GM23338 (cell line): ENCODE measurements around the gene CFAP53. TPM values are rescaled to one million over a fixed set of nuclear protein-coding genes. Genes with fewer than 3 reads are reported as not detected.

Experiments used
- ATAC-seq: fragments of 200-7000 bp; cut with Tn5 transposase; 3 replicates; pipeline ENCODE4 v1.9.1; 2020
- DNase-seq: peaks from one replicate; pipeline ENCODE4 v3.0.0-alpha.2; 2015; ENCODE audit warnings: low spot score
- H2AFZ ChIP-seq: fragments of 200-600 bp; sonication (generic); 2 replicates; pipeline ENCODE4 v1.8.0; 2016; ENCODE audit warnings: antibody characterized with exemption, mild to moderate bottlenecking, moderate library complexity
- H3F3A ChIP-seq: fragments of 200-600 bp; sonication (generic); replicated peaks from 2 replicates; pipeline ENCODE4 v1.8.0; 2017; ENCODE audit warnings: antibody characterized with exemption, mixed run types, low read depth
- H3K27ac ChIP-seq: fragments of 200-600 bp; sonication (generic); 2 replicates; pipeline ENCODE4 v1.6.1; 2016; ENCODE audit warnings: low read depth
- H3K27me3 ChIP-seq: fragments of 200-600 bp; sonication (generic); 2 replicates; pipeline ENCODE4 v1.8.0; 2016; ENCODE audit warnings: mild to moderate bottlenecking, mixed run types, moderate library complexity; ENCODE audit not compliant: insufficient read depth
- H3K36me3 ChIP-seq: fragments of 200-600 bp; sonication (generic); 2 replicates; pipeline ENCODE4 v1.8.0; 2016; ENCODE audit warnings: mild to moderate bottlenecking; ENCODE audit not compliant: insufficient read depth
- H3K4me1 ChIP-seq: fragments of 200-600 bp; sonication (generic); 2 replicates; pipeline ENCODE4 v1.8.0; 2016; ENCODE audit warnings: mild to moderate bottlenecking, moderate library complexity; ENCODE audit not compliant: insufficient read depth
- H3K4me2 ChIP-seq: fragments of 200-600 bp; sonication (generic); 2 replicates; pipeline ENCODE4 v1.7.1; 2017; ENCODE audit warnings: mixed run types
- H3K4me3 ChIP-seq: fragments of 200-600 bp; sonication (generic); 2 replicates; pipeline ENCODE4 v1.6.1; 2016; ENCODE audit warnings: mixed run types
- H3K79me2 ChIP-seq: fragments of 200-600 bp; sonication (generic); replicated peaks from 2 replicates; pipeline ENCODE4 v1.8.0; 2017; ENCODE audit warnings: mild to moderate bottlenecking; ENCODE audit not compliant: insufficient read depth
- H3K9me2 ChIP-seq: fragments of 200-600 bp; sonication (generic); 2 replicates; pipeline ENCODE4 v1.8.0; 2017; ENCODE audit not compliant: insufficient read depth
- H4K20me1 ChIP-seq: fragments of 200-600 bp; sonication (generic); replicated peaks from 2 replicates; pipeline ENCODE4 v1.8.0; 2017; ENCODE audit warnings: mild to moderate bottlenecking; ENCODE audit not compliant: insufficient read depth
- H3K27ac Mint-ChIP-seq: 2 replicates; pipeline ENCODE4 v1.8.0; 2020; ENCODE audit warnings: inconsistent platforms, mild to moderate bottlenecking, moderate library complexity, mixed read lengths
- H3K27me3 Mint-ChIP-seq: 3 replicates; pipeline ENCODE4 v1.8.0; 2022; ENCODE audit warnings: low read depth, mild to moderate bottlenecking, moderate library complexity, mixed read lengths, inconsistent platforms; ENCODE audit not compliant: insufficient read depth, poor library complexity
- H3K36me3 Mint-ChIP-seq: 3 replicates; pipeline ENCODE4 v1.8.0; 2021; ENCODE audit warnings: low read depth, mild to moderate bottlenecking, inconsistent platforms, moderate library complexity, mixed read lengths
- H3K4me1 Mint-ChIP-seq: 3 replicates; pipeline ENCODE4 v1.8.0; 2020; ENCODE audit warnings: mild to moderate bottlenecking, inconsistent platforms, mixed read lengths
- H3K4me3 Mint-ChIP-seq: 3 replicates; pipeline ENCODE4 v1.8.0; 2021; ENCODE audit warnings: moderate library complexity, mild to moderate bottlenecking, inconsistent platforms, mixed read lengths
- H3K9me3 Mint-ChIP-seq: 3 replicates; pipeline ENCODE4 v1.8.0; 2020; ENCODE audit warnings: moderate library complexity, mild to moderate bottlenecking, inconsistent platforms, mixed read lengths
- CREB1 ChIP-seq: fragments of 250-450 bp; sonication (Bioruptor Pico); IDR thresholded peaks from 2 replicates; pipeline ENCODE4 v1.5.0; 2020; ENCODE audit warnings: low read depth, mild to moderate bottlenecking, moderate library complexity
- EZH2 ChIP-seq: fragments of 200-600 bp; sonication (generic); IDR thresholded peaks from one replicate; pipeline ENCODE4 v1.8.0; 2017; ENCODE audit warnings: antibody characterized with exemption, mild to moderate bottlenecking, low read depth; ENCODE audit not compliant: unreplicated experiment
- EZH2phosphoT487 ChIP-seq: fragments of 200-600 bp; sonication (generic); IDR thresholded peaks from one replicate; pipeline ENCODE4 v1.8.1; 2018; ENCODE audit warnings: antibody characterized with exemption; ENCODE audit not compliant: unreplicated experiment
- JUNB ChIP-seq: IDR thresholded peaks from one replicate; pipeline ENCODE4 v1.6.1; 2016; ENCODE audit warnings: antibody characterized with exemption; ENCODE audit not compliant: unreplicated experiment
- NANOG ChIP-seq: IDR thresholded peaks from 2 replicates; pipeline ENCODE4 v1.6.1; 2016; ENCODE audit warnings: antibody characterized with exemption, borderline replicate concordance
- POLR2AphosphoS5 ChIP-seq: IDR thresholded peaks from 2 replicates; pipeline ENCODE4 v1.6.1; 2016; ENCODE audit warnings: antibody characterized with exemption, low read depth
- STAT1 ChIP-seq: IDR thresholded peaks from one replicate; pipeline ENCODE4 v1.6.1; 2016; ENCODE audit warnings: antibody characterized with exemption; ENCODE audit not compliant: unreplicated experiment
- ZNF114 ChIP-seq: fragments of 250-450 bp; sonication (Bioruptor Pico); IDR thresholded peaks from 2 replicates; pipeline ENCODE4 v1.5.0; 2020; ENCODE audit warnings: mild to moderate bottlenecking, moderate library complexity
- ZNF331 ChIP-seq: fragments of 250-450 bp; sonication (Bioruptor Pico); IDR thresholded peaks from 2 replicates; pipeline ENCODE4 v1.5.0; 2020; ENCODE audit warnings: low read depth, mild to moderate bottlenecking, moderate library complexity
- polyA plus RNA-seq: library from polyadenylated mRNA; unstranded; fragments of >200 nt; fragmentation: Nextera tagmentation; extraction: Ambion mirVana; gene quantifications from 2 replicates; pipeline ENCODE4 v1.2.1, GENCODE V29; 2016
- total RNA-seq: library from RNA; depleted of rRNA; stranded (reverse); fragments of >200 nt; shearing (Covaris generic); gene quantifications from 2 replicates; pipeline ENCODE4 v1.2.3, GENCODE V29; 2014
- TF ChIP-seq, protein P1 (sequence below): fragments of 250-450 bp; sonication (Bioruptor Pico); IDR thresholded peaks from 2 replicates; pipeline ENCODE4 v1.5.0; 2020; ENCODE audit warnings: mild to moderate bottlenecking, moderate library complexity
- TF ChIP-seq, protein P2 (sequence below): IDR thresholded peaks from one replicate; pipeline ENCODE4 v1.6.1; 2018; ENCODE audit warnings: antibody characterized with exemption; ENCODE audit not compliant: unreplicated experiment
- TF ChIP-seq, protein P3 (sequence below), 2 experiments: fragments of 200-600 bp in 1 of 2; sonication (generic) in 1 of 2; conservative IDR thresholded peaks; 2 replicates each; pipeline versions ENCODE4 v1.5.1 to v1.6.1; 2016 to 2017; ENCODE audit warnings: antibody characterized with exemption in 2 of 2, low read depth in 2 of 2, mild to moderate bottlenecking in 2 of 2, moderate library complexity in 1 of 2
- TF ChIP-seq, protein P4 (sequence below): IDR thresholded peaks from 2 replicates; pipeline ENCODE4 v1.6.1; 2016; ENCODE audit warnings: antibody characterized with exemption

The CFAP53 gene
- total and polyA plus RNA-seq, 2 experiments from 2014 or later = 0.71 TPM; not detected in 1

DNA sequence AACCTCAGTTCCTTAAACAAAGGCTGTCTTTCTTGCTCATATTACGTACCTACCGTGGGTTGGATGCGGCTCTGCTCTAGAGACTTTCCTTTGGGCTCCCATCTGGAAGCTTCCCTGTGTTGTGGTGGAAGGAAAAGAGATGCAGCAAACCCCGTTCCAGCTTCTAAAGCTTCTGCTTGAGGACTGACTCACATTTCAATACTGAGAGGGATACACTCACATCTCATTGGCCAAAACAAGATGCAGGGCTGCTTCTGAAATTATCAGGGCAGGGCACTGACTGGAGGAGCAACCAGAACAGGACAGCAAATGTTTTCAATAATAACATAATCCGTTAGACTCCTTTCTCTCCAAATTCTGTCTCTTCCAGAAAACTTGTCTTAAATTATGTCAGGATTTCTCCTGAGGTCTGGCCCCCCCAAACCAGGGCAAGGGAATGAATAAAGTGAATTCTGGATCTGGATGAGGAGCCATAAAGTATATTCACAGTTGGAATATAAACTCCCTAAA, 66.9 kb downstream of the CFAP53 start:
- Mint-ChIP-seq H3K9me3 (peaks cover 4% of the 10 kb centered on the region; the same call in 1 of the 3 replicates), H3K4me3 (no peak overlapping the region), H3K27ac (no peak overlapping the region), H3K27me3 (peaks cover 19% of the 10 kb centered on the region), H3K4me1 (peaks cover 19% of the 10 kb centered on the region), H3K36me3 (no peaks in the 10 kb centered on the region)
- Histone ChIP-seq H4K20me1 (no peaks in the 10 kb centered on the region), H3K4me1 (peaks cover 18% of the 10 kb centered on the region; the same call in 1 of the 2 replicates), H3K4me3 (no peak overlapping the region), H2AFZ (no peak overlapping the region), H3K4me2 (no peak overlapping the region), H3K27me3 (peaks cover 35% of the 10 kb centered on the region), H3F3A (0 out of 2 replicates have a peak, but pooled peaks cover 4% of the 10 kb centered on the region), H3K79me2 (no peaks in the 10 kb centered on the region), H3K9me2 (no peaks in the 10 kb centered on the region), H3K36me3 (no peaks in the 10 kb centered on the region), H3K27ac (no peak overlapping the region)
- TF ChIP-seq, protein P1, sequence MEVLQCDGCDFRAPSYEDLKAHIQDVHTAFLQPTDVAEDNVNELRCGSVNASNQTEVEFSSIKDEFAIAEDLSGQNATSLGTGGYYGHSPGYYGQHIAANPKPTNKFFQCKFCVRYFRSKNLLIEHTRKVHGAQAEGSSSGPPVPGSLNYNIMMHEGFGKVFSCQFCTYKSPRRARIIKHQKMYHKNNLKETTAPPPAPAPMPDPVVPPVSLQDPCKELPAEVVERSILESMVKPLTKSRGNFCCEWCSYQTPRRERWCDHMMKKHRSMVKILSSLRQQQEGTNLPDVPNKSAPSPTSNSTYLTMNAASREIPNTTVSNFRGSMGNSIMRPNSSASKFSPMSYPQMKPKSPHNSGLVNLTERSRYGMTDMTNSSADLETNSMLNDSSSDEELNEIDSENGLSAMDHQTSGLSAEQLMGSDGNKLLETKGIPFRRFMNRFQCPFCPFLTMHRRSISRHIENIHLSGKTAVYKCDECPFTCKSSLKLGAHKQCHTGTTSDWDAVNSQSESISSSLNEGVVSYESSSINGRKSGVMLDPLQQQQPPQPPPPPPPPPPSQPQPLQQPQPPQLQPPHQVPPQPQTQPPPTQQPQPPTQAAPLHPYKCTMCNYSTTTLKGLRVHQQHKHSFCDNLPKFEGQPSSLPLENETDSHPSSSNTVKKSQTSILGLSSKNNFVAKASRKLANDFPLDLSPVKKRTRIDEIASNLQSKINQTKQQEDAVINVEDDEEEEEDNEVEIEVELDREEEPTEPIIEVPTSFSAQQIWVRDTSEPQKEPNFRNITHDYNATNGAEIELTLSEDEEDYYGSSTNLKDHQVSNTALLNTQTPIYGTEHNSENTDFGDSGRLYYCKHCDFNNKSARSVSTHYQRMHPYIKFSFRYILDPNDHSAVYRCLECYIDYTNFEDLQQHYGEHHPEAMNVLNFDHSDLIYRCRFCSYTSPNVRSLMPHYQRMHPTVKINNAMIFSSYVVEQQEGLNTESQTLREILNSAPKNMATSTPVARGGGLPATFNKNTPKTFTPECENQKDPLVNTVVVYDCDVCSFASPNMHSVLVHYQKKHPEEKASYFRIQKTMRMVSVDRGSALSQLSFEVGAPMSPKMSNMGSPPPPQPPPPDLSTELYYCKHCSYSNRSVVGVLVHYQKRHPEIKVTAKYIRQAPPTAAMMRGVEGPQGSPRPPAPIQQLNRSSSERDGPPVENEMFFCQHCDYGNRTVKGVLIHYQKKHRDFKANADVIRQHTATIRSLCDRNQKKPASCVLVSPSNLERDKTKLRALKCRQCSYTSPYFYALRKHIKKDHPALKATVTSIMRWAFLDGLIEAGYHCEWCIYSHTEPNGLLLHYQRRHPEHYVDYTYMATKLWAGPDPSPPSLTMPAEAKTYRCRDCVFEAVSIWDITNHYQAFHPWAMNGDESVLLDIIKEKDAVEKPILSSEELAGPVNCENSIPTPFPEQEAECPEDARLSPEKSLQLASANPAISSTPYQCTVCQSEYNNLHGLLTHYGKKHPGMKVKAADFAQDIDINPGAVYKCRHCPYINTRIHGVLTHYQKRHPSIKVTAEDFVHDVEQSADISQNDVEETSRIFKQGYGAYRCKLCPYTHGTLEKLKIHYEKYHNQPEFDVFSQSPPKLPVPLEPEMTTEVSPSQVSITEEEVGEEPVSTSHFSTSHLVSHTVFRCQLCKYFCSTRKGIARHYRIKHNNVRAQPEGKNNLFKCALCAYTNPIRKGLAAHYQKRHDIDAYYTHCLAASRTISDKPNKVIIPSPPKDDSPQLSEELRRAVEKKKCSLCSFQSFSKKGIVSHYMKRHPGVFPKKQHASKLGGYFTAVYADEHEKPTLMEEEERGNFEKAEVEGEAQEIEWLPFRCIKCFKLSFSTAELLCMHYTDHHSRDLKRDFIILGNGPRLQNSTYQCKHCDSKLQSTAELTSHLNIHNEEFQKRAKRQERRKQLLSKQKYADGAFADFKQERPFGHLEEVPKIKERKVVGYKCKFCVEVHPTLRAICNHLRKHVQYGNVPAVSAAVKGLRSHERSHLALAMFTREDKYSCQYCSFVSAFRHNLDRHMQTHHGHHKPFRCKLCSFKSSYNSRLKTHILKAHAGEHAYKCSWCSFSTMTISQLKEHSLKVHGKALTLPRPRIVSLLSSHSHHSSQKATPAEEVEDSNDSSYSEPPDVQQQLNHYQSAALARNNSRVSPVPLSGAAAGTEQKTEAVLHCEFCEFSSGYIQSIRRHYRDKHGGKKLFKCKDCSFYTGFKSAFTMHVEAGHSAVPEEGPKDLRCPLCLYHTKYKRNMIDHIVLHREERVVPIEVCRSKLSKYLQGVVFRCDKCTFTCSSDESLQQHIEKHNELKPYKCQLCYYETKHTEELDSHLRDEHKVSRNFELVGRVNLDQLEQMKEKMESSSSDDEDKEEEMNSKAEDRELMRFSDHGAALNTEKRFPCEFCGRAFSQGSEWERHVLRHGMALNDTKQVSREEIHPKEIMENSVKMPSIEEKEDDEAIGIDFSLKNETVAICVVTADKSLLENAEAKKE (CRISPR knock-in tag) = no peak
- no peak for TF ChIP-seq POLR2AphosphoS5
- no peak for TF ChIP-seq STAT1
- TF ChIP-seq, protein P2, sequence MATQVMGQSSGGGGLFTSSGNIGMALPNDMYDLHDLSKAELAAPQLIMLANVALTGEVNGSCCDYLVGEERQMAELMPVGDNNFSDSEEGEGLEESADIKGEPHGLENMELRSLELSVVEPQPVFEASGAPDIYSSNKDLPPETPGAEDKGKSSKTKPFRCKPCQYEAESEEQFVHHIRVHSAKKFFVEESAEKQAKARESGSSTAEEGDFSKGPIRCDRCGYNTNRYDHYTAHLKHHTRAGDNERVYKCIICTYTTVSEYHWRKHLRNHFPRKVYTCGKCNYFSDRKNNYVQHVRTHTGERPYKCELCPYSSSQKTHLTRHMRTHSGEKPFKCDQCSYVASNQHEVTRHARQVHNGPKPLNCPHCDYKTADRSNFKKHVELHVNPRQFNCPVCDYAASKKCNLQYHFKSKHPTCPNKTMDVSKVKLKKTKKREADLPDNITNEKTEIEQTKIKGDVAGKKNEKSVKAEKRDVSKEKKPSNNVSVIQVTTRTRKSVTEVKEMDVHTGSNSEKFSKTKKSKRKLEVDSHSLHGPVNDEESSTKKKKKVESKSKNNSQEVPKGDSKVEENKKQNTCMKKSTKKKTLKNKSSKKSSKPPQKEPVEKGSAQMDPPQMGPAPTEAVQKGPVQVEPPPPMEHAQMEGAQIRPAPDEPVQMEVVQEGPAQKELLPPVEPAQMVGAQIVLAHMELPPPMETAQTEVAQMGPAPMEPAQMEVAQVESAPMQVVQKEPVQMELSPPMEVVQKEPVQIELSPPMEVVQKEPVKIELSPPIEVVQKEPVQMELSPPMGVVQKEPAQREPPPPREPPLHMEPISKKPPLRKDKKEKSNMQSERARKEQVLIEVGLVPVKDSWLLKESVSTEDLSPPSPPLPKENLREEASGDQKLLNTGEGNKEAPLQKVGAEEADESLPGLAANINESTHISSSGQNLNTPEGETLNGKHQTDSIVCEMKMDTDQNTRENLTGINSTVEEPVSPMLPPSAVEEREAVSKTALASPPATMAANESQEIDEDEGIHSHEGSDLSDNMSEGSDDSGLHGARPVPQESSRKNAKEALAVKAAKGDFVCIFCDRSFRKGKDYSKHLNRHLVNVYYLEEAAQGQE = no peak
- TF ChIP-seq JUNB = no peak
- TF ChIP-seq, protein P3, sequence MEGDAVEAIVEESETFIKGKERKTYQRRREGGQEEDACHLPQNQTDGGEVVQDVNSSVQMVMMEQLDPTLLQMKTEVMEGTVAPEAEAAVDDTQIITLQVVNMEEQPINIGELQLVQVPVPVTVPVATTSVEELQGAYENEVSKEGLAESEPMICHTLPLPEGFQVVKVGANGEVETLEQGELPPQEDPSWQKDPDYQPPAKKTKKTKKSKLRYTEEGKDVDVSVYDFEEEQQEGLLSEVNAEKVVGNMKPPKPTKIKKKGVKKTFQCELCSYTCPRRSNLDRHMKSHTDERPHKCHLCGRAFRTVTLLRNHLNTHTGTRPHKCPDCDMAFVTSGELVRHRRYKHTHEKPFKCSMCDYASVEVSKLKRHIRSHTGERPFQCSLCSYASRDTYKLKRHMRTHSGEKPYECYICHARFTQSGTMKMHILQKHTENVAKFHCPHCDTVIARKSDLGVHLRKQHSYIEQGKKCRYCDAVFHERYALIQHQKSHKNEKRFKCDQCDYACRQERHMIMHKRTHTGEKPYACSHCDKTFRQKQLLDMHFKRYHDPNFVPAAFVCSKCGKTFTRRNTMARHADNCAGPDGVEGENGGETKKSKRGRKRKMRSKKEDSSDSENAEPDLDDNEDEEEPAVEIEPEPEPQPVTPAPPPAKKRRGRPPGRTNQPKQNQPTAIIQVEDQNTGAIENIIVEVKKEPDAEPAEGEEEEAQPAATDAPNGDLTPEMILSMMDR (conservative IDR thresholded peaks at IDR 0.05; ENCODE audit: low read depth in 2 of 2) = no peak
- TF ChIP-seq ZNF114 (CRISPR knock-in tag) = no peak
- no peak for TF ChIP-seq NANOG
- TF ChIP-seq, protein P4, sequence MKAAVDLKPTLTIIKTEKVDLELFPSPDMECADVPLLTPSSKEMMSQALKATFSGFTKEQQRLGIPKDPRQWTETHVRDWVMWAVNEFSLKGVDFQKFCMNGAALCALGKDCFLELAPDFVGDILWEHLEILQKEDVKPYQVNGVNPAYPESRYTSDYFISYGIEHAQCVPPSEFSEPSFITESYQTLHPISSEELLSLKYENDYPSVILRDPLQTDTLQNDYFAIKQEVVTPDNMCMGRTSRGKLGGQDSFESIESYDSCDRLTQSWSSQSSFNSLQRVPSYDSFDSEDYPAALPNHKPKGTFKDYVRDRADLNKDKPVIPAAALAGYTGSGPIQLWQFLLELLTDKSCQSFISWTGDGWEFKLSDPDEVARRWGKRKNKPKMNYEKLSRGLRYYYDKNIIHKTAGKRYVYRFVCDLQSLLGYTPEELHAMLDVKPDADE = no peak
- TF ChIP-seq CREB1 (CRISPR knock-in tag) = no peak
- TF ChIP-seq ZNF331 (CRISPR knock-in tag) = no peak
- TF ChIP-seq EZH2phosphoT487 = no peak
- TF ChIP-seq EZH2 = no peak
- ATAC-seq (no peak), DNase-seq (no peak)
